ENCODE data around the gene WASHC3.
"Not testable (repeated sequence)": the region's sequence is repeated elsewhere in the genome, so short reads cannot be mapped to it uniquely, and the experiment has no call there.

The WASHC3 gene

DNA sequence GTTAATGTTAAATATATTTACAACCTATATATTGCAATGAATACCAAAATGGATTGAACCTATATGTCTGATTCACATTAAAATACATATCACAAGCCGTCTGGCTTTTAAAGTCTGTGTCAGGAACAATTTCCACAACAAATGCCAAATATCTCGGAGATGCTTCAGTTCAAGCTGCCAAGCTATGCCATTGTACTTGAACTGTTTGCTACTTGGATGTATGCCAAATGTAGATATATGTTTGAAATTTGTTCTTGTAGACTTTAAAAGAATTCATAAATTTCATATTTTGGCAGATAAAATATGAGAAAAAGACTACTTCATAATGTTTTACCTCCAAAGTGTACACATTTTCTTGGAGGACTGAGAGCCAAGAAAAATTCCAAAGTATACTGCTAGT lies 37.0 kb downstream of the WASHC3 start:
- Mint-ChIP-seq H3K9me3 (no peaks in the 10 kb centered on the region), H3K27me3 (ENCODE audit: low read depth) (no peaks in the 10 kb centered on the region), H3K4me1 (ENCODE audit: low read depth) (no peaks in the 10 kb centered on the region), H3K36me3 (ENCODE audit: low read depth) (peaks cover 26% of the 10 kb centered on the region), H3K4me3 (no peak overlapping the region), H3K27ac (no peak overlapping the region)
- DNase-seq (ENCODE audit: low spot score): no peak

DNA sequence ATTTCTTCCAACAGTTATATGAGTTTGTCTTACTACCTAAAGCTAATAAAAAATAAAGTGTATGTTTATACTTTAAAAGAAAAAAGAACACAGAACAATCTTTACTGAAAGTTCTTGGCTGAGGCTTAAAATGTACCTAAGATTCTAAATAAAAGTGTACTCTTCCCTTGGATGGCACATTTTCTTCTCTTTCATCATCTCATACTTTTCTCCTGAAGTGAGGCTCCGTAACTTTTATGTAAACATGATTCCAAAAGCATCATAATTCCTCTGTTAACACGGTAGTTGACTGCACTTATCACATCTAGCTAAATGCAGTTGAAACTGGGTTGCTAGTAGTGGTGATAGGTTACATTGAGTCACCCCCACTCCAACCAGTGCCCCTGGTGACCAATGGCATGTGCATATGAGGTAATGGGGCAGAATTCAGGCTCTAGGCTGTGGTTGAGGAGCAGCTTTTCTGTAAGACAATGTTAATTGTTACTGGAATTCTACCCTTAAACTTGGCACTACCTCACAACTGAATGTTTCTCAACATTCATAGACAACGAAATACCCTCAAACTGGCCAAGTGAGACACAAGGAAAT lies 38.4 kb downstream of the WASHC3 start:
- DNase-seq (ENCODE audit: low spot score): no peak
- no peaks in the 10 kb centered on the region for H3K27me3 Mint-ChIP-seq (ENCODE audit: low read depth)
- peaks cover 23% of the 10 kb centered on the region for H3K36me3 Mint-ChIP-seq (ENCODE audit: low read depth)
- no peak overlapping the region for H3K27ac Mint-ChIP-seq
- H3K4me1 Mint-ChIP-seq (ENCODE audit: low read depth): no peaks in the 10 kb centered on the region
- no peaks in the 10 kb centered on the region for H3K9me3 Mint-ChIP-seq
- no peak overlapping the region for H3K4me3 Mint-ChIP-seq

- Mint-ChIP-seq H3K27ac (no peak overlapping the region), H3K27me3 (ENCODE audit: low read depth) (no peaks in the 10 kb centered on the region), H3K36me3 (ENCODE audit: low read depth) (peaks cover 30% of the 10 kb centered on the region), H3K4me3 (no peak overlapping the region), H3K4me1 (ENCODE audit: low read depth) (no peaks in the 10 kb centered on the region), H3K9me3 (no peaks in the 10 kb centered on the region)
- DNase-seq (ENCODE audit: low spot score): no peak
These were observed 39.5 kb downstream of the WASHC3 start for GRCh38 chr12:102022286-102022685.

DNA sequence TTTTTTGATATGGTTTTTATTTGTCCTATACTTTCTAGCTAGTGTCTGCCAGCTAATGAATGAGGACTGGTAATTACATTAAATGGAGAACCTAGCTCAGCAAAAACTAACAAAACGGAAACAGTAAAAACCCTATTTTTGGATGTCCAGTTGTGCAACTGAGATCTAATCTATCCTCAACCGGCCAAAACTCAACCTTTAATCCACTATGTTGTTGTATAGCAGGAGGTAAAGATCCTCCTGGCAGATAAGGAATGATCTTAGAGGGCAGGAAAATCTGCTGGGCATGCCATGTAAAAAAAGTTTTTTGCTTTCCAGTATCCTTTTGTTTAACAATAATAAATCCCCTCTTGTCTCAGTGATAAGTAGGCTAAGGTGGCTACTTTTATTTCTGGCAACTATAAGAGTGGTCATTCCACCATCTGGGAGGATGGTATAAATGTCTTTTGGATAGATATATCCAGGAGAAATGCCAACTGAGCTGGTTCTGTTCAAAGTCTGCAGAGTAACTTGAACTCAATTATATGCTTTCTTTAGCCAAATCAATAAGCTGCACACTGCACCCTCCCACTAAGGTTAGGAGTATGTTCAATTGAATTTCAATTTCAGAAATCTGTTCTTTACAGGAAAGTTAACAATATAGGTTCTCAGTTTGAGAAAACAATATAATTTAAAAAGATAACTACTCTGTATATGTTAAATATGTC lies 40.1 kb downstream of the WASHC3 start:
- H3K9me3 Mint-ChIP-seq: no peaks in the 10 kb centered on the region

DNA sequence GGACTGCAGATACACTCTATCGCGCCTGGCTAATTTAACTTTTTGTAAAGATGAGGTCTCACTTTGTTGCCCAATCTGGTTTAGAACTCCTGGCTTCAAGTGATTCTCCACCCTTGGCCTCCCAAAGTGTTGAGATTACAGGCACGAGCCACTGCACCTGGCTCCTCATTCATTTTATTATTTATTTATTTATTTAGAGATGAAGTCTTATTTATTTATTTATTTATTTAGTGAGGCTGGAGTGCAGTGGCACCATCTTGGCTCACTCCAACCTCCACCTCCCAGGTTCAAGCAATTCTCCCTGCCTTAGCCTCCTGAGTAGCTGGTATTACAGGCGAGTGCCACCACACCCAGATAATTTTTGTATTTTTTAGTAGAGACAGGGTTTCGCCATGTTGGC lies 43.2 kb downstream of the WASHC3 start:
- H3K9me3 Mint-ChIP-seq; DNase-seq (ENCODE audit: low spot score); H3K27me3 Mint-ChIP-seq (ENCODE audit: low read depth); H3K27ac Mint-ChIP-seq; H3K4me1 Mint-ChIP-seq (ENCODE audit: low read depth); H3K4me3 Mint-ChIP-seq: not testable (repeated sequence)
- peaks cover 27% of the 10 kb centered on the region for H3K36me3 Mint-ChIP-seq (ENCODE audit: low read depth)

More for the DNA sequence above, 40.1 kb downstream of the WASHC3 start:
- DNase-seq (ENCODE audit: low spot score): no peak
- H3K36me3 Mint-ChIP-seq (ENCODE audit: low read depth): peaks cover 35% of the 10 kb centered on the region
- no peak overlapping the region for H3K27ac Mint-ChIP-seq
- no peak overlapping the region for H3K4me3 Mint-ChIP-seq
- H3K4me1 Mint-ChIP-seq (ENCODE audit: low read depth): no peaks in the 10 kb centered on the region
- H3K27me3 Mint-ChIP-seq (ENCODE audit: low read depth): no peaks in the 10 kb centered on the region

DNA sequence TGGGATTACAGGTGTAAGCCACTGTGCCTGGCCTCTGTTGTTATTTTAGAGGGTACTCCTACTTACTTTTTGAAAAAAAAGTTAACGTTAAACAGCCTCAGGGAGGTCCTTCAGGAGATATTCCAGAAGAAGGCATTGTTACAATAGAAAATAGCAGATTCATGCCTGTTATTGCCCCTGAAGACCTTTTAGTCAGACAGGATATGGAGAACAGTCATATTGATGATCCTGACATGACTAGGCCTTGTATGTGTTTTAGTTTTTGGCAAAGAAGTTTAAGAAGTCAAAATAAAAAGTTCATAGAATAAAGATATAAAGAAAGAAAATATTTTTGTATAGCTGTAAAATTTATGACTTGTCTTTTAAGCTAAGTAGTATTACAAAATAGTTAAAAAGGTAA lies 45.3 kb downstream of the WASHC3 start:
- Mint-ChIP-seq H3K9me3 (no peaks in the 10 kb centered on the region), H3K27me3 (ENCODE audit: low read depth) (no peaks in the 10 kb centered on the region), H3K4me1 (ENCODE audit: low read depth) (no peaks in the 10 kb centered on the region), H3K27ac (no peak overlapping the region), H3K4me3 (no peak overlapping the region), H3K36me3 (ENCODE audit: low read depth) (peaks cover 31% of the 10 kb centered on the region)
- no peak for DNase-seq (ENCODE audit: low spot score)

DNA sequence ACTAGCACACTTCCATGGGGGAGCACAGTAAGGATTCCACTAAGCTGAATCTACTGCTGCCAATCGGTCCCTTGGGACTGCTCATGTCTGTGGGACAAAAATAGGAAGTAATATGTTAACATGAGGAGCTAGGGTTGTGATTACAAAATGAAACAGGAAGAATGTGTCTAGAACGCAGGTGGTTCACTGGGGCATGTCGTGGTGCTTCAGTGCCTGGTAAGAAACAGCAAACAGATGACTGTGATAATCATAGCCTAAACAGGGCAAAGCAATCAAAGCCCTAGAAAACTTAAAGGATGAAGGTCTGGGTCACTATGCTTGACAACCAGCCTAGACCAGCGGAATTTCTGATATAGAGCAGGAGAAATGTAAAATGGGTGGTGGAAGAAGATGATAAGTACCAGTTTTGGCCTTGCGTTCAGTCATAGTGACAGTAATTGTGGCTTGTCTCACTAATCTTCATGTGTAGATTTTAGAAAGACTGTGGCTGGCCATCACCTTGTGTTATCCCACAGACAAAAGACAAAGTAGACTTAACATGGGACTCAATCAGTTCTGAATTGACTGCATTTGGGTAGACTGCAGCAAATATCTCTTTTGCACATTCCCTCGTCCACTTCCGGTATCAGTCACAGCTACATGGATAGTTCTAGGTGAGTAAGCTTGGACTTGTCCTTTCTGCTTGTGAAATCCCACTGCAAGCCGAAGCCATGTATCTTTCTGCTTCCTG lies 51.4 kb downstream of the WASHC3 start:
- no peaks in the 10 kb centered on the region for H3K9me3 Mint-ChIP-seq
- H3K4me3 Mint-ChIP-seq: no peak overlapping the region
- no peaks in the 10 kb centered on the region for H3K4me1 Mint-ChIP-seq (ENCODE audit: low read depth)
- DNase-seq (ENCODE audit: low spot score): no peak
- H3K27ac Mint-ChIP-seq: no peak overlapping the region
- H3K36me3 Mint-ChIP-seq (ENCODE audit: low read depth): peaks cover 24% of the 10 kb centered on the region
- no peaks in the 10 kb centered on the region for H3K27me3 Mint-ChIP-seq (ENCODE audit: low read depth)

DNA sequence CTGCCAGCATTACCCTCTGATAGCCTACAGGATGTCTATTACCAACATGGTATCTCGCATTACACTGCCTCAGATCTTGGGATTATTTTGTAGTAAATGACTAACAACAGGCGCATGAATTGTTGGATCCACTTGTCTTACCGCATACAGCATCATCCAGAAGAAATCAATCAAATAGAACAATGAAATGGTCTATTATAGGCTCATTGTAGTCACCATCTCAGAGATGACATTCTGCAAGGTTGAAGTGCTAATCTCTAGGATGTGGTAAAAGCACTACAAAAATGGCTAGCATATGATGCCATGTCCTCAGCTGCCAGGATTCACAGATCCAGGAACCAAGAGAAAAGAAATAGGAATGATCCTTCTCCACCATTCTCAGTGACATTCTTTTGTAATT lies 52.0 kb downstream of the WASHC3 start:
- Mint-ChIP-seq H3K4me3 (no peak overlapping the region), H3K4me1 (ENCODE audit: low read depth) (no peaks in the 10 kb centered on the region), H3K27ac (no peak overlapping the region), H3K36me3 (ENCODE audit: low read depth) (peaks cover 24% of the 10 kb centered on the region), H3K27me3 (ENCODE audit: low read depth) (no peaks in the 10 kb centered on the region), H3K9me3 (no peaks in the 10 kb centered on the region)
- no peak for DNase-seq (ENCODE audit: low spot score)

DNA sequence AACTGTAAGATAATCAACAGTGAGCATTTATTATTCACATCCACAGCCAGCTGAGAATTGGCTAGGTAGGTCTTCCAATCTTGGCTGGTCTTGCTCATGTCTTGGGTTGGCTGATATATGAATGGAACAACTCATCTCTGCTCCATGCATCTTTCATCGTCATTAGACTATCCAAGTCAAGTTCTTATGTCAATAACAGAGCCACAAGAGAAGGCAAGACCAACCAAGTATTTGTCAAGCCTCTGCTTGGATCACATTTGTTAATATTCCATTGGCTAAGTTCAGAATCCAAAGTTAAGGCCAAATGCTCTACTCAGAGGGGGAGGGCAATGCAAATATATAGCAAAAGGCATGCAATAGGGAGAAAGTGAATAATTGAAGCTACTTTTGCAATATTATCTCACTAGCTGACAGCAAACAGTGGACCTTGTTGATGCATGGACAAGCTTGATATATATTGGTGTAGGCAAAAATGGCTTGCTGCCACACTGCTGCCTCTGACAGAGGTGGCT lies 53.1 kb downstream of the WASHC3 start:
- Mint-ChIP-seq H3K27me3 (ENCODE audit: low read depth) (no peaks in the 10 kb centered on the region), H3K36me3 (ENCODE audit: low read depth) (peaks cover 24% of the 10 kb centered on the region), H3K4me3 (no peak overlapping the region), H3K9me3 (no peaks in the 10 kb centered on the region), H3K27ac (no peak overlapping the region), H3K4me1 (ENCODE audit: low read depth) (no peaks in the 10 kb centered on the region)
- no peak for DNase-seq (ENCODE audit: low spot score)

DNA sequence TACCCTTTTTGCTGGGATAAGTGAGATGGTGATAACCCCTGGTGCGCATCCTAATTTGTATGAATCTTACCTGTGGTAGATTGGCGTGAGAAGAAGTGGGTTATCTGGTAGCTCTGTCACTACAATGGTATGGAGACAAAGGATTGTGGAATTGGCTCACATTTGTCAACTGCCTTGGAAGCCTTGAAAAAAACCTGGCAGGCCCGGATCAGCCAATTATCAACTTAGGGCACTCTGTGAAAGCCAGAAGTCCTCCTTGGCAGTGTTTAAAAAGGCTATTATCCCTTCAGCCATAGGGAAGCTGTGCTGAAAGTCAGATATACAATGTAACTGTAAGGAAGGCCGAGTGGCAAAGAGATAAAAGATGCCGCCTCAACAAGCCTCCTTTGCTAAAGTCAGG lies 56.5 kb downstream of the WASHC3 start:
- H3K27me3 Mint-ChIP-seq (ENCODE audit: low read depth): peaks cover 3% of the 10 kb centered on the region

GRCh38 chr12:101997102-101997501 lies 64.7 kb downstream of the WASHC3 start:
- H3K4me1 Mint-ChIP-seq (ENCODE audit: low read depth): peaks cover 2% of the 10 kb centered on the region
- no peaks in the 10 kb centered on the region for H3K36me3 Mint-ChIP-seq (ENCODE audit: low read depth)
- no peak overlapping the region for H3K27ac Mint-ChIP-seq
- no peak for DNase-seq (ENCODE audit: low spot score)
- H3K4me3 Mint-ChIP-seq: no peak overlapping the region
- no peaks in the 10 kb centered on the region for H3K9me3 Mint-ChIP-seq
- H3K27me3 Mint-ChIP-seq (ENCODE audit: low read depth): peaks cover 26% of the 10 kb centered on the region

More for the DNA sequence above, 56.5 kb downstream of the WASHC3 start:
- no peak overlapping the region for H3K4me3 Mint-ChIP-seq
- H3K9me3 Mint-ChIP-seq: no peaks in the 10 kb centered on the region
- H3K27ac Mint-ChIP-seq: no peak overlapping the region
- H3K36me3 Mint-ChIP-seq (ENCODE audit: low read depth): peaks cover 8% of the 10 kb centered on the region
- H3K4me1 Mint-ChIP-seq (ENCODE audit: low read depth): peaks cover 2% of the 10 kb centered on the region
- DNase-seq (ENCODE audit: low spot score): no peak

DNA sequence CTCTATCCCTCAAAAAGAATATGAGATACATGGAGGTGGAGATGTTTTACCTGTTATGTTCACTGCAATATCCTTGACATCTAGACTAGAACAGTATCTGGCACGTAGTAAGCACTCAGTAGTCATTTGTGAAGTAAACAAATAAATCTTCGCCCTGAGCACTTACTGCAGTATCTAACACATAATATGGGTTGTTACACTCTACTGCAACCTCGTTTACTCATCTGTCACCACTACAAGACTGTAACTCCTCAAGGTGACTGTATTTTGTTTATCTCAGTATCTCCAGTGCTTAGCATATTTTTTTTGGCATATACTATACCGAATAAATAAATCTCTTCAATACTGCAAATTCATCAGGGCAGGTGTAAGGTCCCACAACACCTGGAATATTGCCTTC lies 66.1 kb downstream of the WASHC3 start:
- no peak for DNase-seq (ENCODE audit: low spot score)
- H3K27ac Mint-ChIP-seq: no peak overlapping the region

GRCh38 chr12:101992091-101992490 lies 69.7 kb downstream of the WASHC3 start:
- no peak overlapping the region for H3K4me3 Mint-ChIP-seq
- DNase-seq (ENCODE audit: low spot score): no peak
- no peaks in the 10 kb centered on the region for H3K4me1 Mint-ChIP-seq (ENCODE audit: low read depth)
- H3K27ac Mint-ChIP-seq: no peak overlapping the region
- H3K9me3 Mint-ChIP-seq: no peaks in the 10 kb centered on the region
- H3K27me3 Mint-ChIP-seq (ENCODE audit: low read depth): peaks cover 38% of the 10 kb centered on the region
- no peaks in the 10 kb centered on the region for H3K36me3 Mint-ChIP-seq (ENCODE audit: low read depth)

More for the DNA sequence above, 66.1 kb downstream of the WASHC3 start:
- Mint-ChIP-seq H3K36me3 (ENCODE audit: low read depth) (no peaks in the 10 kb centered on the region), H3K4me1 (ENCODE audit: low read depth) (no peaks in the 10 kb centered on the region), H3K27me3 (ENCODE audit: low read depth) (peaks cover 32% of the 10 kb centered on the region), H3K9me3 (no peaks in the 10 kb centered on the region), H3K4me3 (no peak overlapping the region)

GRCh38 chr12:101982307-101982706 lies 79.5 kb downstream of the WASHC3 start:
- Mint-ChIP-seq H3K36me3 (ENCODE audit: low read depth) (no peaks in the 10 kb centered on the region), H3K9me3 (no peaks in the 10 kb centered on the region), H3K4me3 (no peak overlapping the region), H3K4me1 (ENCODE audit: low read depth) (no peaks in the 10 kb centered on the region), H3K27me3 (ENCODE audit: low read depth) (peaks cover 28% of the 10 kb centered on the region), H3K27ac (no peak overlapping the region)
- no peak for DNase-seq (ENCODE audit: low spot score)

All from T-helper 2 cell treated with Interferon-gamma antibody and Interleukin-4, amounts not matched to agents 5 μg/mL and 100 μg/mL, for 36 hours (primary cell).